Mucosa of rectum (tissue), 2 donors: Measurements from ENCODE around the gene FUCA2.
"Not testable (repeated sequence)": the region's sequence is repeated elsewhere in the genome, so short reads cannot be mapped to it uniquely, and the experiment has no call there.

Experiments
- H3K27ac ChIP-seq, 2 donors: one replicate each; pipeline ENCODE4 v1.7.0; 2013; ENCODE audit warnings: inconsistent platforms in 2 of 2, low read depth in 2 of 2, low read length in 2 of 2
- H3K27me3 ChIP-seq, 2 donors: one replicate each; pipeline ENCODE4 v1.7.0; 2013; ENCODE audit warnings: low read length in 2 of 2; ENCODE audit not compliant: control insufficient read depth in 2 of 2, insufficient read depth in 2 of 2
- H3K36me3 ChIP-seq, 2 donors: one replicate each; pipeline ENCODE4 v1.7.0; 2013; ENCODE audit warnings: low read length in 2 of 2; ENCODE audit not compliant: control insufficient read depth in 2 of 2, insufficient read depth in 2 of 2
- H3K4me1 ChIP-seq, 2 donors: one replicate each; pipeline ENCODE4 v1.7.0; 2013; ENCODE audit warnings: low read length in 2 of 2, mild to moderate bottlenecking in 1 of 2; ENCODE audit not compliant: control insufficient read depth in 2 of 2, insufficient read depth in 2 of 2
- H3K4me3 ChIP-seq, 2 donors: one replicate each; pipeline ENCODE4 v1.7.0; 2013; ENCODE audit warnings: low read length in 2 of 2
- H3K9ac ChIP-seq, 2 donors: one replicate each; pipeline ENCODE4 v1.7.0; 2013; ENCODE audit warnings: low read length in 2 of 2, low read depth in 1 of 2, mild to moderate bottlenecking in 1 of 2
- H3K9me3 ChIP-seq, 2 donors: one replicate each; pipeline ENCODE4 v1.7.0; 2013; ENCODE audit warnings: low read length in 2 of 2; ENCODE audit not compliant: control insufficient read depth in 2 of 2
- donor health status: healthy.
- donor health status: Normal muscosa, but diverticular disease.

FUCA2 gene

GRCh38 chr6:143449714-143450452 is 61.6 kb downstream of the FUCA2 start:
- Histone ChIP-seq H3K27ac (peak overlapping the region; percentile 46 to 78), H3K4me3 (peak overlapping the region; percentile 88 to 95), H3K9me3 (no peaks in the 10 kb centered on the region), H3K36me3 (peaks cover 0 to 2% of the 10 kb centered on the region in 2 donors), H3K27me3 (no peaks in the 10 kb centered on the region), H3K4me1 (peaks cover 8 to 13% of the 10 kb centered on the region in 2 donors), H3K9ac (peak overlapping the region; percentile 65 to 87)

- H3K27ac ChIP-seq = no peak overlapping the region
- peaks cover 0 to 2% of the 10 kb centered on the region in 2 donors for H3K36me3 ChIP-seq
- H3K9me3 ChIP-seq = no peaks in the 10 kb centered on the region
- peak overlapping the region; percentile 88 to 95 for H3K4me3 ChIP-seq
- peaks cover 8 to 13% of the 10 kb centered on the region in 2 donors for H3K4me1 ChIP-seq
- H3K9ac ChIP-seq = peak overlapping the region in 1 of 2 donors; percentile 65
- H3K27me3 ChIP-seq = no peaks in the 10 kb centered on the region
These were observed 62.3 kb downstream of the FUCA2 start for GRCh38 chr6:143449082-143449713.

GRCh38 chr6:143447865-143448264 is 63.7 kb downstream of the FUCA2 start:
- H3K4me1 ChIP-seq = peaks cover 8 to 13% of the 10 kb centered on the region in 2 donors
- not testable (repeated sequence) for H3K36me3 ChIP-seq, H3K27me3 ChIP-seq, H3K9me3 ChIP-seq, H3K27ac ChIP-seq, H3K9ac ChIP-seq, H3K4me3 ChIP-seq
